A549 (cell line): Measurements from ENCODE around the gene MYO5C. TPM values are rescaled to one million over a fixed set of nuclear protein-coding genes. Genes with fewer than 3 reads are reported as not detected.
"Not testable (repeated sequence)": the region's sequence is repeated elsewhere in the genome, so short reads cannot be mapped to it uniquely, and the experiment has no call there.

Experiments
- ATAC-seq, 2 experiments: fragments of 200-7000 bp in 1 of 2; fragments of >200 bp in 1 of 2; cut with Nextera tagmentation in 1 of 2; cut with Tn5 transposase in 1 of 2; 3 replicates each; pipeline versions ENCODE4 v1.8.0 to v1.9.1; 2018 to 2020; ENCODE audit warnings: mild to moderate bottlenecking in 1 of 2, moderate library complexity in 1 of 2
- CTCF ChIA-PET: fragments of 300-600 bp; sonication (Branson Sonifier 250); formaldehyde crosslinking; extraction: SDS; loops from one replicate; lab custom pipeline; 2021; ENCODE audit warnings: antibody characterized with exemption, inconsistent platforms; lab: Yijun Ruan, JAX
- POLR2A ChIA-PET: fragments of 350-600 bp; formaldehyde crosslinking; extraction: SDS; loops from one replicate; lab custom pipeline; 2021; ENCODE audit warnings: antibody characterized with exemption, inconsistent platforms; lab: Yijun Ruan, JAX
- DNase-seq, 2 experiments: peaks; one replicate each; pipeline versions ENCODE4 v3.0.0 to v3.0.0-alpha.2; 2011 to 2016; ENCODE audit warnings: low read depth in 1 of 2, low spot score in 1 of 2
- FAIRE-seq: peaks from 2 replicates; lab custom pipeline; 2011; peaks lifted over from hg19 to GRCh38; lab: Jason Lieb, UNC
- H3K27ac ChIP-seq, 2 experiments: fragments of >200 bp; sonication (Bioruptor Twin); formaldehyde crosslinking; 3 replicates each; pipeline ENCODE4 v1.5.1; 2016 to 2017
- H3K4me1 ChIP-seq: fragments of >200 bp; sonication (Bioruptor Twin); formaldehyde crosslinking; 3 replicates; pipeline ENCODE4 v1.6.1; 2016
- H3K4me2 ChIP-seq: fragments of >200 bp; sonication (Bioruptor Twin); formaldehyde crosslinking; 3 replicates; pipeline ENCODE4 v1.6.1; 2016
- H3K4me3 ChIP-seq: fragments of >200 bp; sonication (Bioruptor Twin); formaldehyde crosslinking; 3 replicates; pipeline ENCODE4 v1.5.1; 2016
- H3K9me3 ChIP-seq: fragments of >200 bp; sonication (Bioruptor Twin); formaldehyde crosslinking; 3 replicates; pipeline ENCODE4 v1.6.1; 2016
- BHLHE40 ChIP-seq: IDR thresholded peaks from 2 replicates; pipeline ENCODE4 v1.6.1; 2012; ENCODE audit warnings: low read depth, low read length, inconsistent platforms
- CBX8 ChIP-seq: fragments of 200-600 bp; sonication (generic); IDR thresholded peaks from 2 replicates; pipeline ENCODE4 v1.6.1; 2016
- CEBPB ChIP-seq, 2 experiments: fragments of >200 bp in 1 of 2; sonication (Bioruptor Twin) in 1 of 2; formaldehyde crosslinking in 1 of 2; IDR thresholded peaks; 2 replicates each; pipeline ENCODE4 v1.6.1; 2012 to 2016
- CHD2 ChIP-seq: fragments of 150-350 bp; IDR thresholded peaks from 2 replicates; pipeline ENCODE4 v1.6.1; 2014; ENCODE audit warnings: low read length; ENCODE audit not compliant: partially characterized antibody
- CTCF ChIP-seq: fragments of >200 bp; sonication (Bioruptor Twin); formaldehyde crosslinking; IDR thresholded peaks from 3 replicates; pipeline ENCODE4 v1.5.1; 2016
- E2F6 ChIP-seq: IDR thresholded peaks from 2 replicates; pipeline ENCODE4 v1.6.1; 2012; ENCODE audit warnings: low read depth, borderline replicate concordance
- EHF ChIP-seq: fragments of 250-450 bp; sonication (Bioruptor Pico); IDR thresholded peaks from 2 replicates; pipeline ENCODE4 v1.5.0; 2020; ENCODE audit warnings: mild to moderate bottlenecking
- ESRRA ChIP-seq: fragments of 150-350 bp; IDR thresholded peaks from 2 replicates; pipeline ENCODE4 v1.6.1; 2014; ENCODE audit warnings: mild to moderate bottlenecking, low read length, borderline replicate concordance
- GATA3 ChIP-seq: IDR thresholded peaks from 2 replicates; pipeline ENCODE4 v1.6.1; 2012; ENCODE audit warnings: borderline replicate concordance
- HDAC2 ChIP-seq: fragments of 200-600 bp; sonication (generic); IDR thresholded peaks from 2 replicates; pipeline ENCODE4 v1.6.1; 2016
- HOXB13 ChIP-seq: fragments of 250-450 bp; sonication (Bioruptor Pico); IDR thresholded peaks from 2 replicates; pipeline ENCODE4 v1.5.0; 2020; ENCODE audit warnings: low read depth, mild to moderate bottlenecking, moderate library complexity
- HOXB5 ChIP-seq: fragments of 250-450 bp; sonication (Bioruptor Pico); IDR thresholded peaks from 2 replicates; pipeline ENCODE4 v1.5.0; 2020; ENCODE audit warnings: mild to moderate bottlenecking, moderate library complexity
- MAX ChIP-seq: IDR thresholded peaks from 2 replicates; pipeline ENCODE4 v1.6.1; 2012
- MYC ChIP-seq: IDR thresholded peaks from 2 replicates; pipeline ENCODE4 v1.6.1; 2012; ENCODE audit warnings: mild to moderate bottlenecking, inconsistent platforms, low read length, improper control_type of control experiment, borderline replicate concordance
- NFE2L2 ChIP-seq: fragments of 150-350 bp; conservative IDR thresholded peaks from 2 replicates; pipeline ENCODE4 v1.6.1; 2014; ENCODE audit warnings: low read length
- NPAS2 ChIP-seq: fragments of 250-450 bp; sonication (Bioruptor Pico); IDR thresholded peaks from 2 replicates; pipeline ENCODE4 v1.8.0; 2022; ENCODE audit warnings: mild to moderate bottlenecking, moderate library complexity, borderline replicate concordance
- NR3C1 ChIP-seq: fragments of >200 bp; sonication (Bioruptor Twin); formaldehyde crosslinking; IDR thresholded peaks from 3 replicates; pipeline ENCODE4 v1.6.1; 2017
- POLR2AphosphoS2 ChIP-seq: conservative IDR thresholded peaks from 2 replicates; pipeline ENCODE4 v1.6.1; 2012; ENCODE audit warnings: low read length, improper control_type of control experiment, inconsistent platforms
- REST ChIP-seq: fragments of 200-600 bp; sonication (generic); IDR thresholded peaks from 2 replicates; pipeline ENCODE4 v1.6.1; 2016; ENCODE audit warnings: antibody characterized with exemption, mild to moderate bottlenecking, moderate library complexity
- SREBF2 ChIP-seq: fragments of 450-650 bp; IDR thresholded peaks from 2 replicates; pipeline ENCODE4 v1.6.1; 2014; ENCODE audit warnings: mild to moderate bottlenecking, moderate library complexity
- TFCP2L1 ChIP-seq: fragments of 250-450 bp; sonication (Bioruptor Pico); IDR thresholded peaks from 2 replicates; pipeline ENCODE4 v1.5.0; 2021; ENCODE audit warnings: mild to moderate bottlenecking
- TP53 ChIP-seq: fragments of 250-450 bp; sonication (Bioruptor Pico); IDR thresholded peaks from 2 replicates; pipeline ENCODE4 v1.5.0; 2021; ENCODE audit warnings: mild to moderate bottlenecking, moderate library complexity
- USF2 ChIP-seq: fragments of 450-650 bp; IDR thresholded peaks from 2 replicates; pipeline ENCODE4 v1.6.1; 2014; ENCODE audit warnings: antibody characterized with exemption
- ZNF302 ChIP-seq: fragments of 250-450 bp; sonication (Bioruptor Pico); IDR thresholded peaks from 2 replicates; pipeline ENCODE4 v1.9.0; 2021; ENCODE audit warnings: inconsistent platforms, mild to moderate bottlenecking, moderate library complexity
- ZSCAN20 ChIP-seq: fragments of 250-450 bp; sonication (Bioruptor Pico); IDR thresholded peaks from 2 replicates; pipeline ENCODE4 v1.8.0; 2022; ENCODE audit warnings: mild to moderate bottlenecking, moderate library complexity
- WGBS: methylation state at CpG from one replicate; pipeline ENCODE4 v1.1.6; 2017; ENCODE audit errors: missing lambda C conversion rate; 5-methylcytosine and 5-hydroxymethylcytosine counted together
- polyA plus RNA-seq, 4 experiments: library from polyadenylated mRNA; depleted of rRNA in 3 of 4; stranded (reverse); fragments of >200 nt; fragmentation: RNase III in 1 of 4; extraction: RNeasy Plus Mini Kit Qiagen cat#74134 plus additional on column Dnase treatment in 1 of 4; gene quantifications; 2 replicates in 3 of 4; 3 replicates in 1 of 4; pipeline ENCODE4 v1.2.3, GENCODE V29; 2011 to 2017

Gene MYO5C
- polyA plus RNA-seq, 2 of the 4 experiments (the other 2 are of a cell fraction) = 6.2 to 27.6 TPM

GRCh38 chr15:52238989-52239525 is 56.5 kb downstream of the MYO5C start:
- CTCF ChIA-PET = interaction anchor here (1.3 to 9.3 kb wide), 4 partner anchors 11 to 41 kb away, joined by 3 to 90 read pairs (median 12); no protein-coding TSS in a partner anchor
- 0 out of 4 replicates have a peak, but pooled peaks of 1 of the 2 experiments have one; percentile 5 for TF ChIP-seq CEBPB (IDR thresholded peaks at IDR 0.05)
- TF ChIP-seq, all 56 proteins: peak for 1; not testable (repeated sequence) for 55
- H3K4me2 ChIP-seq, POLR2A ChIA-PET, H3K4me1 ChIP-seq, DNase-seq, H3K27ac ChIP-seq, FAIRE-seq, ATAC-seq, H3K9me3 ChIP-seq, H3K4me3 ChIP-seq: not testable (repeated sequence)
- 94% methylated on average over 13 of the region's 13 CpGs for WGBS

GRCh38 chr15:52238149-52238548 is 57.5 kb downstream of the MYO5C start:
- WGBS = 97% methylated on average over 3 of the region's 3 CpGs
- H3K4me3 ChIP-seq = no peak overlapping the region
- DNase-seq (no peak), FAIRE-seq (no peak), ATAC-seq (no peak; a peak in 1 of 6 replicates)
- TF ChIP-seq TFCP2L1 (CRISPR knock-in tag) (no peak), NFE2L2 (no peak), ZNF302 (no peak), HOXB5 (CRISPR knock-in tag) (no peak), HDAC2 (no peak), BHLHE40 (no peak), POLR2AphosphoS2 (no peak), EHF (no peak), NR3C1 (no peak), CHD2 (no peak), NPAS2 (CRISPR knock-in tag) (no peak), GATA3 (no peak), REST (no peak), ZSCAN20 (CRISPR knock-in tag) (no peak), SREBF2 (no peak), USF2 (no peak)
- H3K4me2 ChIP-seq = no peak overlapping the region
- ChIA-PET CTCF (interaction anchor here (1.3 to 9.3 kb wide), 4 partner anchors 10 to 41 kb away, joined by 3 to 90 read pairs (median 12); no protein-coding TSS in a partner anchor), POLR2A (interaction anchor here (0.6 kb wide), 1 partner anchor 67 kb away, joined by 4 read pairs; no protein-coding TSS in a partner anchor)
- no peaks in the 10 kb centered on the region for H3K4me1 ChIP-seq
- H3K27ac ChIP-seq = no peak overlapping the region
- H3K9me3 ChIP-seq = no peaks in the 10 kb centered on the region

- DNase-seq = no peak
- no peak for FAIRE-seq
- ChIA-PET POLR2A (no interaction called here), CTCF (interaction anchor here (0.7 to 9.3 kb wide), 6 partner anchors 8 to 500 kb away, joined by 3 to 90 read pairs (median 4); no protein-coding TSS in a partner anchor)
- Histone ChIP-seq H3K4me1 (no peaks in the 10 kb centered on the region), H3K27ac (no peak overlapping the region), H3K4me2 (no peak overlapping the region), H3K9me3 (no peaks in the 10 kb centered on the region), H3K4me3 (no peak overlapping the region)
- no peak; a peak in 1 of 6 replicates for ATAC-seq
- 77% methylated on average over 8 of the region's 8 CpGs for WGBS
- TF ChIP-seq ESRRA (no peak), E2F6 (no peak), HOXB13 (CRISPR knock-in tag) (no peak), TP53 (CRISPR knock-in tag) (no peak), EHF (no peak), ZNF302 (no peak), NFE2L2 (no peak), CBX8 (no peak), MAX (no peak), CHD2 (no peak), MYC (no peak), CTCF (no peak)
Observed at GRCh38 chr15:52236013-52236412, 59.6 kb downstream of the MYO5C start.
